Transverse colon (tissue), 4 donors: ENCODE data around the gene IL4R.
A peak's percentile ranks its signal among the peaks of the same experiment; 100 is the strongest.

ENCODE experiments used
- CTCF ChIP-seq, 5 experiments: fragments of 200-600 bp in 3 of 5; fragments of 450-650 bp in 2 of 5; sonication (generic) in 3 of 5; IDR thresholded peaks; 1 replicate in 2 of 5; 2 replicates in 3 of 5; pipeline ENCODE4 v1.5.1; 2016 to 2017; ENCODE audit warnings: antibody characterized with exemption in 5 of 5, inconsistent platforms in 3 of 5, mild to moderate bottlenecking in 2 of 5, moderate library complexity in 1 of 5
- POLR2A ChIP-seq: fragments of 450-650 bp; IDR thresholded peaks from one replicate; pipeline ENCODE4 v1.6.1; 2016; ENCODE audit warnings: antibody characterized with exemption, mild to moderate bottlenecking, moderate library complexity
- POLR2AphosphoS5 ChIP-seq, 3 donors: sonication (generic); formaldehyde crosslinking; IDR thresholded peaks; one replicate each; pipeline ENCODE4 v1.6.1; 2016; ENCODE audit warnings: antibody characterized with exemption in 3 of 3

DNA sequence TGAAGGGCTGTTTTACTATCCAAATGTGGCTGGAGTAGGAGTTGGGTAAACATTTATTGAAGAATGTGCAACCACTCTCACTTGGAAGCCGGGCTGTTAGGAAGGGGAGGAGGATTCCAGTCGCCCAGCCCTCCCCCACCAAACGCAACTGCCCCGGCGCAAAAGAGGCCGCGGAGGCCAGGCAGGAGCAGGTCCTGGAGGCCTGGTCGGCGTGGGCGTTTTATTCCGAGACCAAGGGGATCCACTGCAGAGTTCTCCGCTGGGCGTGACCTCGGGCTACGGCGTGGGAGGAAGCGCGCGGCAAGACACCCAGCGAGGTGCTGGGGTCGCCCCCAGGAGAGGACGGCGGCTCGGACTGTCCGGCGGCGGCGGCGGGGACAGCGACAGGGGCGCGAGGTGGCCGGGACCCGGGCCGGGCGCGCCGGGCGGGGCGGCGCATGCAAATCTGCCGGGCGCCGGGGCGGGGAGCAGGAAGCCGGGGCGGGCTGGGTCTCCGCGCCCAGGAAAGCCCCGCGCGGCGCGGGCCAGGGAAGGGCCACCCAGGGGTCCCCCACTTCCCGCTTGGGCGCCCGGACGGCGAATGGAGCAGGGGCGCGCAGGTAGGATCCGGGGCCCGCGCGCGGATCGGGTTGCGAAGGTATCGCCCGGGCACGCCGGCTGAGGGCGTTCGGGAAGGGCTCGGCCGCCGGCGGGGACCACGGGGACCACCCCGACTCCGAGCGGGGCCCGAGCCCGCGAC is at the start of gene IL4R:
- peak; percentile 71 to 89 (median 85) for TF ChIP-seq POLR2AphosphoS5 (IDR thresholded peaks at IDR 0.05)
- TF ChIP-seq CTCF (IDR thresholded peaks at IDR 0.05) = no peak
- peak; percentile 84 for TF ChIP-seq POLR2A
